ENCODE results near the gene VWF. TPM values are rescaled to one million over a fixed set of nuclear protein-coding genes. Genes with fewer than 3 reads are reported as not detected.

VWF gene
- total and polyA plus RNA-seq, 2 of the 4 experiments (the other 2 are of a cell fraction), result under 0.01 to 0.09 TPM

- Histone ChIP-seq H2BK20ac (ENCODE audit: low read depth, low read length) (0 out of 2 replicates have a peak overlapping the region, but pooled peaks have one; percentile 10), H2BK5ac (ENCODE audit: low read depth, low read length, poor library complexity, severe bottlenecking) (no peak overlapping the region), H3K36me3 (ENCODE audit: control insufficient read depth, insufficient read depth, low read length) (no peaks in the 10 kb centered on the region), H4K5ac (ENCODE audit: low read depth, low read length) (no peak overlapping the region; the same call in 1 of the 2 replicates), H3K79me1 (ENCODE audit: low read depth in 1 of 2, low read length in 2 of 2) (no peaks in the 10 kb centered on the region), H3K4me3 (ENCODE audit: insufficient read depth, low read depth, low read length) (no peak overlapping the region), H3K27me3 (ENCODE audit: control insufficient read depth, insufficient read depth, low read length) (no peaks in the 10 kb centered on the region), H2AFZ (replicated peaks; ENCODE audit: low read length, poor library complexity) (no peak overlapping the region), H2BK120ac (ENCODE audit: low read depth, low read length) (no peak overlapping the region), H4K91ac (ENCODE audit: insufficient read depth, low read depth, low read length) (peak overlapping the region; percentile 28; the same call in 1 of the 2 replicates), H3K18ac (ENCODE audit: low read depth, low read length) (no peak overlapping the region; the same call in 1 of the 2 replicates), H4K20me1 (ENCODE audit: insufficient read depth, low read length) (no peaks in the 10 kb centered on the region), H3K4me1 (ENCODE audit: control insufficient read depth, insufficient read depth, low read length) (peaks cover 23% of the 10 kb centered on the region), H3K27ac (ENCODE audit: insufficient read depth, low read length) (no peak overlapping the region), H3K4ac (ENCODE audit: low read depth, low read length) (no peak overlapping the region; the same call in 1 of the 2 replicates), H3K23ac (ENCODE audit: low read depth, low read length) (no peak overlapping the region), H4K8ac (ENCODE audit: low read depth in 2 of 2, low read length in 2 of 2) (no peak overlapping the region), H2AK5ac (ENCODE audit: low read depth, low read length) (peak overlapping the region; percentile 56; the same call in 1 of the 2 replicates), H3K9ac (ENCODE audit: low read depth, low read length) (no peak overlapping the region), H3K9me1 (ENCODE audit: insufficient read depth, low read length) (0 out of 2 replicates have a peak, but pooled peaks cover 3% of the 10 kb centered on the region), H2BK15ac (ENCODE audit: low read depth, low read length) (no peak overlapping the region; the same call in 2 of the 3 replicates), H3K56ac (ENCODE audit: extremely low read depth, insufficient read depth, low read length) (no peak overlapping the region), H2AK9ac (replicated peaks; ENCODE audit: low read depth, low read length, poor library complexity) (no peak overlapping the region), H3K14ac (replicated peaks; ENCODE audit: low read depth, low read length) (no peak overlapping the region), H3K4me2 (ENCODE audit: low read depth, low read length) (no peak overlapping the region), H3K9me3 (ENCODE audit: control insufficient read depth, insufficient read depth, low read length) (no peaks in the 10 kb centered on the region)
- DNase-seq, result no peak
- TF ChIP-seq SMC3 (IDR thresholded peaks at IDR 0.05; ENCODE audit: low read depth, low read length) (no peak), RCOR1 (IDR thresholded peaks at IDR 0.05; ENCODE audit: insufficient replicate concordance, low read length) (no peak), MXI1 (IDR thresholded peaks at IDR 0.05; ENCODE audit: borderline replicate concordance, low read depth, low read length) (no peak), ELK1 (IDR thresholded peaks at IDR 0.05; ENCODE audit: borderline replicate concordance, low read depth, low read length) (no peak), MAZ (IDR thresholded peaks at IDR 0.05; ENCODE audit: borderline replicate concordance, low read depth, low read length) (no peak), CTCF (conservative IDR thresholded peaks at IDR 0.05; ENCODE audit: low read depth, low read length) (no peak), MAFK (IDR thresholded peaks at IDR 0.05; ENCODE audit: low read depth, low read length) (no peak), RFX5 (IDR thresholded peaks at IDR 0.05; ENCODE audit: low read depth, low read length) (no peak), POLR2A (IDR thresholded peaks at IDR 0.05; ENCODE audit: low read depth, low read length) (no peak), FOS (IDR thresholded peaks at IDR 0.05; ENCODE audit: low read depth, low read length) (no peak), NFE2L2 (IDR thresholded peaks at IDR 0.05; ENCODE audit: low read depth, low read length) (no peak), CEBPB (IDR thresholded peaks at IDR 0.05; ENCODE audit: low read depth, low read length) (no peak), CHD1 (IDR thresholded peaks at IDR 0.05; ENCODE audit: low read depth, low read length) (no peak), BHLHE40 (IDR thresholded peaks at IDR 0.05; ENCODE audit: low read depth, low read length) (no peak)
- no peak for ATAC-seq (ENCODE audit: low read depth)
- ChIA-PET CTCF (interaction anchor here (1.1 kb wide), 1 partner anchor 137 kb away, joined by 5 read pairs; no protein-coding TSS in a partner anchor), POLR2A (ENCODE audit: unreplicated experiment) (no interaction called here)
- 62% methylated on average over 6 of the region's 15 CpGs; no CpG with 5 or more reads in 1 of the 2 experiments for WGBS, 2 experiments (ENCODE audit: extremely low coverage in 2 of 2, insufficient read length in 1 of 2)
- no TSS peak for BruUV-seq (replicated peaks)
- intact Hi-C loops (cut with micrococcal nuclease), result no loop called here
- in situ Hi-C loops (cut with MboI; ENCODE audit: low sequenced_read_pairs), result no loop called here
- dilution Hi-C loops (cut with HindIII; ENCODE audit: low sequenced_read_pairs, unreplicated experiment), result no loop called here
Measured at GRCh38 chr12:6058481-6059161, 65.8 kb downstream of the VWF start.

Data from IMR-90 (cell line).